Activated CD8-positive, alpha-beta memory T cell treated with anti-CD3 and anti-CD28 coated beads for 36 hours (primary cell): ENCODE data around the gene DOCK1. TPM values are rescaled to one million over a fixed set of nuclear protein-coding genes. Genes with fewer than 3 reads are reported as not detected.

Experiments
- CTCF ChIA-PET: fragments of 350-600 bp; sonication (Branson Sonifier 250); formaldehyde crosslinking; loops from one replicate; lab custom pipeline; 2021; ENCODE audit warnings: antibody characterized with exemption; lab: Charles Lee
- POLR2A ChIA-PET: fragments of 350-600 bp; sonication (Branson Sonifier 250); formaldehyde crosslinking; loops from one replicate; lab custom pipeline; 2021; ENCODE audit warnings: antibody characterized with exemption; lab: Charles Lee
- total RNA-seq, 2 experiments: library from RNA; stranded (reverse); gene quantifications; one replicate each; pipeline ENCODE4 v1.2.3, GENCODE V29; 2021

DOCK1 gene
- total RNA-seq, 2 experiments from 2014 or later: 0.17 to 0.31 TPM

- POLR2A ChIA-PET: no interaction called here
- CTCF ChIA-PET: no interaction called here
Observed at GRCh38 chr10:127020260-127020659, 115.0 kb downstream of the DOCK1 start.

- POLR2A ChIA-PET: no interaction called here
- CTCF ChIA-PET: no interaction called here
Observed at GRCh38 chr10:127021801-127022200, 116.6 kb downstream of the DOCK1 start.

GRCh38 chr10:127024685-127025435 lies 119.6 kb downstream of the DOCK1 start:
- ChIA-PET POLR2A (no interaction called here), CTCF (no interaction called here)

- CTCF ChIA-PET: no interaction called here
- POLR2A ChIA-PET: no interaction called here
Observed at GRCh38 chr10:127027786-127028185, 122.6 kb downstream of the DOCK1 start.

GRCh38 chr10:127028556-127028955 lies 123.3 kb downstream of the DOCK1 start:
- ChIA-PET CTCF (no interaction called here), POLR2A (no interaction called here)

- CTCF ChIA-PET: no interaction called here
- POLR2A ChIA-PET: no interaction called here
Observed at GRCh38 chr10:127029061-127029460, 123.8 kb downstream of the DOCK1 start.

- CTCF ChIA-PET: no interaction called here
- POLR2A ChIA-PET: no interaction called here
Observed at GRCh38 chr10:127033216-127034033, 128.2 kb downstream of the DOCK1 start.

GRCh38 chr10:127034034-127034633 lies 128.9 kb downstream of the DOCK1 start:
- ChIA-PET CTCF (no interaction called here), POLR2A (no interaction called here)

GRCh38 chr10:127034790-127035189 lies 129.6 kb downstream of the DOCK1 start:
- ChIA-PET CTCF (no interaction called here), POLR2A (no interaction called here)

GRCh38 chr10:127035827-127036226 lies 130.6 kb downstream of the DOCK1 start:
- ChIA-PET POLR2A (no interaction called here), CTCF (no interaction called here)

- ChIA-PET POLR2A (no interaction called here), CTCF (interaction anchor here (0.7 kb wide), 1 partner anchor 88 kb away, joined by 3 read pairs; no protein-coding TSS in a partner anchor)
Observed at GRCh38 chr10:127036987-127037386, 131.8 kb downstream of the DOCK1 start.

- ChIA-PET CTCF (no interaction called here), POLR2A (no interaction called here)
Observed at GRCh38 chr10:127039435-127039834, 134.2 kb downstream of the DOCK1 start.

GRCh38 chr10:127040756-127041155 lies 135.5 kb downstream of the DOCK1 start:
- ChIA-PET CTCF (no interaction called here), POLR2A (no interaction called here)

GRCh38 chr10:127041552-127041951 lies 136.3 kb downstream of the DOCK1 start:
- POLR2A ChIA-PET: no interaction called here
- CTCF ChIA-PET: no interaction called here

- CTCF ChIA-PET: no interaction called here
- POLR2A ChIA-PET: no interaction called here
Observed at GRCh38 chr10:127043301-127043700, 138.1 kb downstream of the DOCK1 start.

GRCh38 chr10:127044186-127044585 lies 139.0 kb downstream of the DOCK1 start:
- ChIA-PET POLR2A (no interaction called here), CTCF (no interaction called here)

- ChIA-PET CTCF (no interaction called here), POLR2A (no interaction called here)
Observed at GRCh38 chr10:127046975-127047877, 142.0 kb downstream of the DOCK1 start.

GRCh38 chr10:127047878-127048238 lies 142.6 kb downstream of the DOCK1 start:
- CTCF ChIA-PET: no interaction called here

GRCh38 chr10:127048630-127049029 lies 143.4 kb downstream of the DOCK1 start:
- POLR2A ChIA-PET: no interaction called here
- CTCF ChIA-PET: no interaction called here

More at GRCh38 chr10:127047878-127048238, 142.6 kb downstream of the DOCK1 start:
- POLR2A ChIA-PET: no interaction called here
